Endothelial cell of umbilical vein (primary cell): Measurements from ENCODE around the gene CLDN6.

Experiments
- POLR2A ChIP-seq: IDR thresholded peaks from 2 replicates; pipeline ENCODE4 v1.6.1; 2012; ENCODE audit warnings: low read depth, mild to moderate bottlenecking, control low read depth, low read length
- TF ChIP-seq, protein P1 (sequence below), 2 donors: IDR thresholded peaks; 1 replicate in 1 of 2; 2 replicates in 1 of 2; pipeline ENCODE4 v1.5.1; 2011; ENCODE audit warnings: low read length in 2 of 2, mild to moderate bottlenecking in 2 of 2, moderate library complexity in 2 of 2, control low read depth in 1 of 2, inconsistent platforms in 1 of 2, low read depth in 1 of 2; ENCODE audit not compliant: insufficient read depth in 1 of 2; ENCODE audit errors: extremely low read depth in 1 of 2

DNA sequence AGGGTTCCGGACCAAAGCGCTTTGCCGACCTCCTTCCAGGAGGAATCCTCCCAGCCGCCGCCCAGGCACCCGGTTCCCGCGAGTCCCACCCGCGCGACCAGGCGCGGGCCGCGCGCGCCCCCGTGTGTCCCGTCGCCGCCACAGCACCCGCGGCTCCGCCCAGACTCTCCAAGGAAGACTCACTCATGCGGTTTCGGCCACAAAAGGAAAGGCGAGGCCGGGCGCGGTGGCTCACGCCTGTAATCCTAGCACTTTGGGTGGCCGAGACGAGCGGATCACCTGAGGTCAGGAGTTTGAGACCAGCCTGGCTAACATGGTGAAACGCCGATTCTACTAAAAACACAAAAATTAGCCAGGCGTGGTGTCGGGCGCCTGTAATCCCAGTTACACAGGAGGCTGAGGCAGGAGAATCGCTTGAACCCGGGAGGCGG is 34.3 kb downstream of the CLDN6 start:
- no peak for TF ChIP-seq POLR2A
- TF ChIP-seq, protein P1, sequence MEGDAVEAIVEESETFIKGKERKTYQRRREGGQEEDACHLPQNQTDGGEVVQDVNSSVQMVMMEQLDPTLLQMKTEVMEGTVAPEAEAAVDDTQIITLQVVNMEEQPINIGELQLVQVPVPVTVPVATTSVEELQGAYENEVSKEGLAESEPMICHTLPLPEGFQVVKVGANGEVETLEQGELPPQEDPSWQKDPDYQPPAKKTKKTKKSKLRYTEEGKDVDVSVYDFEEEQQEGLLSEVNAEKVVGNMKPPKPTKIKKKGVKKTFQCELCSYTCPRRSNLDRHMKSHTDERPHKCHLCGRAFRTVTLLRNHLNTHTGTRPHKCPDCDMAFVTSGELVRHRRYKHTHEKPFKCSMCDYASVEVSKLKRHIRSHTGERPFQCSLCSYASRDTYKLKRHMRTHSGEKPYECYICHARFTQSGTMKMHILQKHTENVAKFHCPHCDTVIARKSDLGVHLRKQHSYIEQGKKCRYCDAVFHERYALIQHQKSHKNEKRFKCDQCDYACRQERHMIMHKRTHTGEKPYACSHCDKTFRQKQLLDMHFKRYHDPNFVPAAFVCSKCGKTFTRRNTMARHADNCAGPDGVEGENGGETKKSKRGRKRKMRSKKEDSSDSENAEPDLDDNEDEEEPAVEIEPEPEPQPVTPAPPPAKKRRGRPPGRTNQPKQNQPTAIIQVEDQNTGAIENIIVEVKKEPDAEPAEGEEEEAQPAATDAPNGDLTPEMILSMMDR (IDR thresholded peaks at IDR 0.05; ENCODE audit: extremely low read depth in 1 of 2, insufficient read depth in 1 of 2, low read depth in 1 of 2, low read length in 2 of 2) = peak; percentile 81 to 91
